Measurements from ENCODE around the gene PPP2R2B. TPM values are rescaled to one million over a fixed set of nuclear protein-coding genes. Genes with fewer than 3 reads are reported as not detected.

Gene PPP2R2B
- total RNA-seq, 1 experiment from 2014 or later: 20.3 TPM

GRCh38 chr5:146622391-146622790 lies 256.2 kb downstream of the PPP2R2B start:
- DNase-seq (ENCODE audit: low spot score) (no peak), ATAC-seq (no peak)
- no peak overlapping the region for H3K4me3 Mint-ChIP-seq
- ChIA-PET CTCF (interaction anchor here (0.7 to 2.1 kb wide), 5 partner anchors 11 to 343 kb away, joined by 3 to 8 read pairs (median 4); no protein-coding TSS in a partner anchor), POLR2A (no interaction called here)
- peaks cover 20% of the 10 kb centered on the region for H3K4me1 Mint-ChIP-seq
- TF ChIP-seq TEAD1 (CRISPR knock-in tag; IDR thresholded peaks at IDR 0.05): no peak
- 0 out of 2 replicates have a peak, but pooled peaks have one; percentile 18 for TF ChIP-seq CTCF (IDR thresholded peaks at IDR 0.05)
- peaks cover 12% of the 10 kb centered on the region for H3K9me3 Mint-ChIP-seq
- no peaks in the 10 kb centered on the region for H3K27me3 Mint-ChIP-seq (ENCODE audit: low read depth)
- H3K36me3 Mint-ChIP-seq: peaks cover 11% of the 10 kb centered on the region
- H3K27ac Mint-ChIP-seq: no peak overlapping the region

GRCh38 chr5:146620669-146621051 lies 257.9 kb downstream of the PPP2R2B start:
- no peak for TF ChIP-seq FOXJ3 (CRISPR knock-in tag; IDR thresholded peaks at IDR 0.05; ENCODE audit: borderline replicate concordance)
- no peak for TF ChIP-seq ATF3 (CRISPR knock-in tag; conservative IDR thresholded peaks at IDR 0.05)
- TF ChIP-seq NR3C1 (CRISPR knock-in tag; conservative IDR thresholded peaks at IDR 0.05; ENCODE audit: low read depth): no peak
- TF ChIP-seq ZMAT4 (CRISPR knock-in tag; IDR thresholded peaks at IDR 0.05): no peak
- no peak for TF ChIP-seq E2F5 (CRISPR knock-in tag; IDR thresholded peaks at IDR 0.05)

GRCh38 chr5:146620031-146620668 lies 258.4 kb downstream of the PPP2R2B start:
- Mint-ChIP-seq H3K36me3 (peaks cover 16% of the 10 kb centered on the region), H3K4me3 (no peak overlapping the region), H3K27ac (no peak overlapping the region), H3K9me3 (peaks cover 19% of the 10 kb centered on the region), H3K27me3 (ENCODE audit: low read depth) (no peaks in the 10 kb centered on the region), H3K4me1 (peaks cover 16% of the 10 kb centered on the region)
- no peak for ATAC-seq
- POLR2A ChIA-PET: no interaction called here
- DNase-seq (ENCODE audit: low spot score): no peak
- CTCF ChIA-PET: interaction anchor here (0.7 to 1.6 kb wide), 6 partner anchors 14 to 326 kb away, joined by 3 to 12 read pairs (median 3); no protein-coding TSS in a partner anchor
- TF ChIP-seq NR1H2 (CRISPR knock-in tag; IDR thresholded peaks at IDR 0.05) (no peak), CTCF (IDR thresholded peaks at IDR 0.05) (no peak), E2F1 (CRISPR knock-in tag; IDR thresholded peaks at IDR 0.05) (no peak), TP53 (CRISPR knock-in tag; IDR thresholded peaks at IDR 0.05) (no peak), NFE2L1 (CRISPR knock-in tag; IDR thresholded peaks at IDR 0.05) (no peak), ZNF263 (CRISPR knock-in tag; IDR thresholded peaks at IDR 0.05; ENCODE audit: low read depth) (no peak), ZSCAN18 (CRISPR knock-in tag; IDR thresholded peaks at IDR 0.05) (no peak), NFYB (CRISPR knock-in tag; conservative IDR thresholded peaks at IDR 0.05; ENCODE audit: low read depth) (no peak), AR (CRISPR knock-in tag; IDR thresholded peaks at IDR 0.05) (no peak), ZNF423 (CRISPR knock-in tag; IDR thresholded peaks at IDR 0.05) (no peak), FOXK1 (CRISPR knock-in tag; IDR thresholded peaks at IDR 0.05) (no peak), ZNF121 (CRISPR knock-in tag; IDR thresholded peaks at IDR 0.05) (no peak)

More at GRCh38 chr5:146620669-146621051, 257.9 kb downstream of the PPP2R2B start:
- CTCF ChIA-PET: interaction anchor here (0.6 to 1.6 kb wide), 8 partner anchors 15 to 345 kb away, joined by 3 to 12 read pairs (median 3); no protein-coding TSS in a partner anchor
- no peak for DNase-seq (ENCODE audit: low spot score)
- Mint-ChIP-seq H3K4me1 (peaks cover 20% of the 10 kb centered on the region), H3K9me3 (peaks cover 20% of the 10 kb centered on the region), H3K27ac (no peak overlapping the region), H3K27me3 (ENCODE audit: low read depth) (no peaks in the 10 kb centered on the region), H3K4me3 (no peak overlapping the region), H3K36me3 (peaks cover 18% of the 10 kb centered on the region)
- POLR2A ChIA-PET: no interaction called here
- peak; percentile 72 for ATAC-seq
